Smooth muscle cell of bladder (primary cell): Measurements from ENCODE around the gene DUSP5. TPM values are rescaled to one million over a fixed set of nuclear protein-coding genes. Genes with fewer than 3 reads are reported as not detected.

ENCODE experiments used
- total RNA-seq: library from RNA; depleted of rRNA; stranded (reverse); fragments of >200 nt; gene quantifications from 2 replicates; pipeline ENCODE4 v1.2.3, GENCODE V29; 2014

Gene DUSP5
- total RNA-seq, result 2.6 and 2.9 TPM in 2 replicates

GRCh38 chr10:110497438-110498086 is at the start of gene DUSP5:
Gene DUSP5, plus strand, starts transcription at chr10:110497907. Its CDS starts 215 bp downstream, at chr10:110498122.

Other genes with a start within 250 kb of the DUSP5 start
- 4.9 and 5.0 TPM in 2 replicates for gene SMNDC1, start 193.0 kb upstream of the DUSP5 start, total RNA-seq
- gene SMC3, start 69.8 kb downstream of the DUSP5 start, total RNA-seq, result 18.3 and 19.1 TPM in 2 replicates
- under 0.01 TPM in 2 replicates for gene RBM20, start 146.4 kb downstream of the DUSP5 start, total RNA-seq